ENCODE results near the gene MTCL1.

- TF ChIP-seq CTCF (IDR thresholded peaks at IDR 0.05 in 8 of 11, conservative IDR thresholded peaks at IDR 0.05 in 3 of 11) (no peak), POLR2AphosphoS5 (IDR thresholded peaks at IDR 0.05) (no peak)
Observed at GRCh38 chr18:8808001-8808400, 102.6 kb downstream of the MTCL1 start.
